Endothelial cell of umbilical vein (primary cell): ENCODE data around the gene SYTL5. TPM values are rescaled to one million over a fixed set of nuclear protein-coding genes. Genes with fewer than 3 reads are reported as not detected.

Source experiments
- BruUV-seq: library from RNA; stranded (reverse); fragments of 400-500 nt; replicated peaks from 2 replicates; lab custom pipeline; 2021; lab: Mats Ljungman, UMichigan
- CTCF ChIA-PET: fragments of 300-600, 350-600 bp; sonication (Branson Sonifier 250); formaldehyde crosslinking; loops from one replicate; lab custom pipeline; 2021; ENCODE audit warnings: antibody characterized with exemption, inconsistent platforms; lab: Charles Lee
- POLR2A ChIA-PET: fragments of 300-600, 350-600 bp; sonication (Branson Sonifier 250); formaldehyde crosslinking; loops from one replicate; lab custom pipeline; 2021; ENCODE audit warnings: antibody characterized with exemption, inconsistent platforms; lab: Charles Lee
- DNase-seq: peaks from one replicate; pipeline ENCODE4 v3.0.0-alpha.2; 2011; ENCODE audit warnings: low read depth, low spot score
- FAIRE-seq: peaks from 2 replicates; lab custom pipeline; 2011; peaks lifted over from hg19 to GRCh38; lab: Jason Lieb, UNC
- H2AFZ ChIP-seq: 2 replicates; pipeline ENCODE4 v1.6.0; 2012; ENCODE audit warnings: low read depth, low read length, control low read depth, inconsistent platforms
- H3K27ac ChIP-seq: 2 replicates; pipeline ENCODE4 v1.5.1; 2011; ENCODE audit warnings: low read depth, mild to moderate bottlenecking, control low read depth, low read length, moderate library complexity; ENCODE audit not compliant: insufficient read depth
- H3K27me3 ChIP-seq, 2 experiments: 2 replicates each; pipeline versions ENCODE4 v1.6.0 to v1.6.1; 2011; ENCODE audit warnings: low read length in 2 of 2, mixed read lengths in 1 of 2; ENCODE audit not compliant: control insufficient read depth in 2 of 2, insufficient read depth in 2 of 2
- H3K36me3 ChIP-seq, 2 experiments: 2 replicates in 1 of 2; 3 replicates in 1 of 2; pipeline ENCODE4 v1.5.1; 2011; ENCODE audit warnings: low read length in 2 of 2, mild to moderate bottlenecking in 1 of 2, moderate library complexity in 1 of 2; ENCODE audit not compliant: control insufficient read depth in 2 of 2, insufficient read depth in 2 of 2; ENCODE audit errors: extremely low read depth in 1 of 2
- H3K4me1 ChIP-seq: 3 replicates; pipeline ENCODE4 v1.5.1; 2011; ENCODE audit warnings: mild to moderate bottlenecking, low read length; ENCODE audit not compliant: control insufficient read depth, insufficient read depth; ENCODE audit errors: extremely low read depth
- H3K4me2 ChIP-seq: 2 replicates; pipeline ENCODE4 v1.6.1; 2011; ENCODE audit warnings: low read length, control low read depth, mixed read lengths; ENCODE audit not compliant: insufficient read depth
- H3K4me3 ChIP-seq, 3 experiments: fragments of 200-600 bp in 1 of 3; sonication (generic), shearing (Covaris generic) in 1 of 3; replicated peaks in 1 of 3; 2 replicates each; pipeline ENCODE4 v1.5.1; 2011 to 2016; ENCODE audit warnings: control low read depth in 3 of 3, low read length in 3 of 3, mild to moderate bottlenecking in 2 of 3, inconsistent platforms in 1 of 3, low read depth in 1 of 3, moderate library complexity in 1 of 3; ENCODE audit not compliant: insufficient read depth in 1 of 3
- H3K79me2 ChIP-seq: 2 replicates; pipeline ENCODE4 v1.6.0; 2012; ENCODE audit warnings: low read length, inconsistent platforms; ENCODE audit not compliant: control insufficient read depth, insufficient read depth
- H3K9ac ChIP-seq: replicated peaks from 2 replicates; pipeline ENCODE3; 2011; ENCODE audit warnings: low read length, control low read depth; ENCODE audit not compliant: insufficient read depth; ENCODE audit errors: extremely low read depth
- H3K9me1 ChIP-seq: replicated peaks from 3 replicates; pipeline ENCODE4 v1.6.0; 2011; ENCODE audit warnings: mild to moderate bottlenecking, low read length; ENCODE audit not compliant: control insufficient read depth, insufficient read depth; ENCODE audit errors: extremely low read depth
- H3K9me3 ChIP-seq: replicated peaks from 2 replicates; pipeline ENCODE4 v1.5.1; 2012; ENCODE audit warnings: low read length, inconsistent platforms; ENCODE audit not compliant: control insufficient read depth, insufficient read depth
- H4K20me1 ChIP-seq: replicated peaks from 2 replicates; pipeline ENCODE3; 2011; ENCODE audit warnings: mild to moderate bottlenecking, low read length; ENCODE audit not compliant: control insufficient read depth, insufficient read depth; ENCODE audit errors: extremely low read depth
- EZH2 ChIP-seq: IDR thresholded peaks from 2 replicates; pipeline ENCODE4 v1.6.1; 2012; ENCODE audit warnings: borderline replicate concordance, low read depth, mild to moderate bottlenecking, moderate library complexity, low read length, inconsistent platforms; ENCODE audit not compliant: severe bottlenecking
- FOS ChIP-seq: IDR thresholded peaks from 2 replicates; pipeline ENCODE4 v1.6.1; 2011; ENCODE audit warnings: mild to moderate bottlenecking, low read length, moderate library complexity, borderline replicate concordance; ENCODE audit not compliant: insufficient read depth
- GATA2 ChIP-seq: IDR thresholded peaks from 2 replicates; pipeline ENCODE4 v1.7.0; 2011; ENCODE audit warnings: low read depth, mild to moderate bottlenecking, moderate library complexity, mixed read lengths, low read length; ENCODE audit not compliant: insufficient read length, insufficient read depth
- JUN ChIP-seq: IDR thresholded peaks from 2 replicates; pipeline ENCODE4 v1.6.1; 2011; ENCODE audit warnings: borderline replicate concordance, low read depth; ENCODE audit not compliant: insufficient read length, insufficient read depth
- MYC ChIP-seq: IDR thresholded peaks from one replicate; pipeline ENCODE4 v1.6.1; 2011; ENCODE audit warnings: mild to moderate bottlenecking, low read depth, low read length
- POLR2A ChIP-seq: IDR thresholded peaks from 2 replicates; pipeline ENCODE4 v1.6.1; 2012; ENCODE audit warnings: low read depth, mild to moderate bottlenecking, control low read depth, low read length
- POLR2AphosphoS5 ChIP-seq: IDR thresholded peaks from 2 replicates; pipeline ENCODE4 v1.6.1; 2012; ENCODE audit warnings: low read depth, mild to moderate bottlenecking, control low read depth, low read length, moderate library complexity; ENCODE audit not compliant: insufficient read depth
- dilution Hi-C: fragments of 300-500 bp; cut with MboI; formaldehyde crosslinking; loops from one replicate; pipeline ENCODE4 v1.15.0; 2019; ENCODE audit warnings: low sequenced_read_pairs; ENCODE audit not compliant: extremely low pct_ligation_motif_present
- intact Hi-C: fragments of 100-400 bp; cut with micrococcal nuclease; formaldehyde crosslinking; loops from one replicate; pipeline ENCODE4 v1.10.0; 2022
- polyA plus RNA-seq, 4 experiments: library from polyadenylated mRNA; depleted of rRNA in 3 of 4; stranded (reverse) in 3 of 4; unstranded in 1 of 4; fragments of >200 nt; gene quantifications; 2 replicates each; pipeline versions ENCODE4 v1.2.1 to v1.2.3, GENCODE V29; 2011 to 2012; ENCODE audit warnings: missing spikeins in 1 of 4
- total RNA-seq: library from RNA; stranded (reverse); gene quantifications from 2 replicates; pipeline ENCODE4 v1.2.3, GENCODE V29; 2021
- TF ChIP-seq, protein P1 (sequence below): IDR thresholded peaks from 2 replicates; pipeline ENCODE4 v1.6.1; 2011; ENCODE audit not compliant: insufficient read depth, insufficient read length

SYTL5 gene
- total and polyA plus RNA-seq, 2 donors (not counting 3 experiments of a cell fraction or from before 2014, with no cell fraction given): 0.01 TPM; not detected in 1

DNA sequence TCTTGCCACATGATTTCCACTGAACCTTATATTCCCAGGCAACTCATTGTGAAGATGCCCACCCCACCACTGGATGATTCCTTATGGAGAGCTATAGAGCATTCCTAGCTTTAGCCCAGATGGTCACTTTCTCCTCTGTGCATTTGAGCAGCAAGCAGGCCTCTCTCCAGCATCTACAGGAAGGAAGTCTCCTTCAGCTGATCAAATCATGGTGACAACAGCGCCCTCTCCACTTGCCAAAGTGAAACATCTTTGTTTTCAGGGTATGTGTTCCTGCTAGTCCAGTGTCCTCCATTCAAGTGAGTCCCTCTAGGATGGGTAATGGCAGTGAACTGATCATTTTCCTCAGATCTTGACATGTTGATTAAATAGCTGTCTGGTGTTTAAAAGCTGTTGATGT, 10.9 kb upstream of the SYTL5 start:
- Histone ChIP-seq H3K4me3 (no peak overlapping the region), H3K4me2 (no peak overlapping the region), H3K9ac (no peak overlapping the region), H2AFZ (no peak overlapping the region), H3K27me3 (no peaks in the 10 kb centered on the region), H3K9me3 (no peaks in the 10 kb centered on the region), H3K4me1 (no peaks in the 10 kb centered on the region), H3K79me2 (no peaks in the 10 kb centered on the region), H4K20me1 (no peaks in the 10 kb centered on the region), H3K27ac (no peak overlapping the region), H3K9me1 (no peaks in the 10 kb centered on the region), H3K36me3 (no peaks in the 10 kb centered on the region)
- DNase-seq (no peak), FAIRE-seq (no peak)
- CTCF ChIA-PET: interaction anchor here (1.6 kb wide), 1 partner anchor 171 kb away, joined by 9 read pairs; no protein-coding TSS in a partner anchor
- dilution Hi-C loops (no loop called here), intact Hi-C loops (no loop called here)
- TF ChIP-seq MYC: no peak
- POLR2A ChIA-PET: no interaction called here
- no TSS peak for BruUV-seq

DNA sequence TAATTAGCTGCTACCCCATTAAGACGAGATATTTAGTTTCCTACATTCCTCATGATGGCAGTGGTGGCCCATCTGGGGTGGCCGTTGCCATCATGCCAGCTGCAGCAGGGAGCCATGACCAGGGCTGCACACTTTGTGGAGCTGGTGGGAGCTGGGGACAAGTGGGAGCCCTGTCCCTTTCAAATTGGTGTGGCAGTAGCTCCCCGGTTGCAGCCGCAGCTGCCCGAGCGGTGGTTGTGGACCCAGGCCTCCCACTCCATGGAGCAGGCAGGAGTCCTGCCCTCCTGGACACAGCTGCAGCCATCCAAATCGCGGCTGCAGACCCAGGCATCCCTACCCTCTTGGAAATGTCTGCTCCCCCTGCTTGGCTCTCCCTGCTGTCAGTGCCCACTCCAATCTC, 9.3 kb upstream of the SYTL5 start:
- POLR2A ChIA-PET: no interaction called here
- H3K4me1 ChIP-seq: no peaks in the 10 kb centered on the region
- H3K79me2 ChIP-seq: no peaks in the 10 kb centered on the region
- H3K9me1 ChIP-seq: no peaks in the 10 kb centered on the region
- no peaks in the 10 kb centered on the region for H4K20me1 ChIP-seq
- no peak overlapping the region for H2AFZ ChIP-seq
- DNase-seq: no peak
- FAIRE-seq: no peak
- H3K4me3 ChIP-seq: no peak overlapping the region
- no peaks in the 10 kb centered on the region for H3K36me3 ChIP-seq
- no peak overlapping the region for H3K9ac ChIP-seq
- no TSS peak for BruUV-seq
- no peaks in the 10 kb centered on the region for H3K27me3 ChIP-seq
- CTCF ChIA-PET: interaction anchor here (1.6 kb wide), 1 partner anchor 170 kb away, joined by 9 read pairs; no protein-coding TSS in a partner anchor
- TF ChIP-seq POLR2AphosphoS5 (no peak), POLR2A (no peak), JUN (no peak), GATA2 (no peak), FOS (no peak), MYC (no peak), EZH2 (no peak)
- TF ChIP-seq, protein P1, sequence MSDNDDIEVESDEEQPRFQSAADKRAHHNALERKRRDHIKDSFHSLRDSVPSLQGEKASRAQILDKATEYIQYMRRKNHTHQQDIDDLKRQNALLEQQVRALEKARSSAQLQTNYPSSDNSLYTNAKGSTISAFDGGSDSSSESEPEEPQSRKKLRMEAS: no peak
- intact Hi-C loops: no loop called here
- H3K27ac ChIP-seq: no peak overlapping the region
- no peaks in the 10 kb centered on the region for H3K9me3 ChIP-seq
- no peak overlapping the region for H3K4me2 ChIP-seq
- dilution Hi-C loops: no loop called here
